NB4 (cell line): ENCODE data around the gene CYP4A11.
A peak's percentile ranks its signal among the peaks of the same experiment; 100 is the strongest.

Source experiments
- CTCF ChIP-seq: IDR thresholded peaks from one replicate; pipeline ENCODE4 v1.5.1; 2012; ENCODE audit warnings: low read depth, low read length
- MAX ChIP-seq: IDR thresholded peaks from 2 replicates; pipeline ENCODE4 v1.6.1; 2011; ENCODE audit warnings: low read depth, low read length
- MYC ChIP-seq: IDR thresholded peaks from 2 replicates; pipeline ENCODE4 v1.6.1; 2011; ENCODE audit warnings: low read depth, low read length

- TF ChIP-seq CTCF (peak; percentile 43), MYC (no peak), MAX (no peak)
These were observed 27.8 kb upstream of the CYP4A11 start for GRCh38 chr1:46969014-46969619.
